ENCODE data around the gene PPM1L.
"Not testable (repeated sequence)": the region's sequence is repeated elsewhere in the genome, so short reads cannot be mapped to it uniquely, and the experiment has no call there.

The PPM1L gene

GRCh38 chr3:160941885-160942494 lies 186.0 kb downstream of the PPM1L start:
- no peak for DNase-seq

DNA sequence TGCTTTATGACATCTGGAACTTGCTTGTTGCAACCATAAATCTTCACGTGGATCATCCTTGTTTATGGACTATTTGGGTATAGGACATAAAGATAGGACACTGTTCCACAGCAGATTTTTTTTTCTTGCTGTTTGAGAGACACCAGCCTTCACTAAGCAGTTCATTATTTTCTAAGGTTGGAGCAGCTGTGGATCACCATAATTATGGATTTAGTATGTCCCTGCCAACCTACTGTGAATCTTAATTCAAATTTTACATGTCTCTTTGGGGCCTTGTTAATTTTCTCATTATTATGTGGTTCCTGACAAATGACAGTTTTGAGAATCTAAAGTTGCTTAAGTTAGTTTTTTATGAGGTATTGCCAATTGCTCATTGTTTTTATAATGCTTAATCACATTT lies 188.0 kb downstream of the PPM1L start:
- DNase-seq: no peak

GRCh38 chr3:160945336-160945735 lies 189.3 kb downstream of the PPM1L start:
- no peak for DNase-seq

GRCh38 chr3:160948273-160948672 lies 192.2 kb downstream of the PPM1L start:
- no peak for DNase-seq

- DNase-seq: no peak
Measured at GRCh38 chr3:160949460-160949859, 193.4 kb downstream of the PPM1L start.

DNA sequence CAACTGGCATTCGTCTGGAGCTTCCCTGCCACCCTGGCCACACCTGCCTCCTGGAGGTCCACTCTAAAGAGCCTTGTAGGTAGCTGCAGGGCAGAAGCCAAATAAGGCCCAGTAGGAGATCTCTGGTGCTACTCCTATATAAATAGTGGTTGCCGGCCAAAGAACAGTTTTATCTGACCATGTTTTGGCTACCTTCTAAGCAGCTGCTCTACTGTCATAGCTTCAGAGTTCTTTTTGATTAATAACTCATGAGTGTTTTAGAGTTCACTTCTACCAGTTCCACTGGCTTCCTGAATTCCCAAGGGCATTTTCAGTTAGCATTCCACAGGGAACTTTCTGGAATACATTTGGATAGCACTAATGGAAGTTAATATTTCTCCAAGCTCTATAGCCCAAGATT lies 194.5 kb downstream of the PPM1L start:
- DNase-seq: no peak

GRCh38 chr3:160950954-160951353 lies 194.9 kb downstream of the PPM1L start:
- no peak for DNase-seq

GRCh38 chr3:160951642-160952487 lies 195.8 kb downstream of the PPM1L start:
- no peak for DNase-seq

DNA sequence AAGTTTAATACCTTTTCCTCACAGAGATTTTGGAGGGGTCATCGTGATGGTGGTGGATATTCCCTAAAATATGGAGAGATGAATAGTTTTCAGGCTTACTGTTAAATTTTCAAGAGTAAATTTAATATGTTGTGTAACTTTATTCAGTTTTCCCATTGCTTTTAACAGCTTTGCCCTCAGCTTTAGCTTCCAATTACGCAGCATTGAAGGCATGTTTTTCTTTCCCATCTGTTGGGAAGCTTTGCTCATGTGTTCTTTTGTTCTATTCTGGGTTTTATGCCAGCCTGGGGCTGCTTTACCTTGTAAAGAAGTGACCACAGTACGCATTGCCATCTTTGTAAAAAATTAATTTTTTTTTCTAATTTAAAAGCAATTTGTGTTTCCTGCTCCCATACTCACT lies 197.7 kb downstream of the PPM1L start:
- no peak for DNase-seq

DNA sequence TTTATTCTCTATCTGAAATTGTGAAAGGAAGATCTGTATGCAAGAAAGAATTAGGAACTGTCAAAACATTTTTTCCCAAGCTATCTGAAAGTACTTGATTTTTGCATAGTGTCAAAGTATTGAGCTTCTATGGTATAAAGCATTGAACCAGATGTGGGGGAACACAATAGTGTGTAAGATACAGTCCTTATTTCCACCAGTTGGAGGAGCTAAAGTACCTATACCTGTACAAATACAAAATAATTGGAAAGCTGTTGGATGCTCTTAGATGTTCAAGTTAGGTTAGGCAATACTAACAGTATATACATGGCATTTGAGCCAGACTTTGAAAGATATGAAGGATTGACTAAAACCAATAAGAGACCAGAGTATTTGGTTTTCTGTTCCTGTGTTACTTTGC lies 200.8 kb downstream of the PPM1L start:
- DNase-seq: no peak

DNA sequence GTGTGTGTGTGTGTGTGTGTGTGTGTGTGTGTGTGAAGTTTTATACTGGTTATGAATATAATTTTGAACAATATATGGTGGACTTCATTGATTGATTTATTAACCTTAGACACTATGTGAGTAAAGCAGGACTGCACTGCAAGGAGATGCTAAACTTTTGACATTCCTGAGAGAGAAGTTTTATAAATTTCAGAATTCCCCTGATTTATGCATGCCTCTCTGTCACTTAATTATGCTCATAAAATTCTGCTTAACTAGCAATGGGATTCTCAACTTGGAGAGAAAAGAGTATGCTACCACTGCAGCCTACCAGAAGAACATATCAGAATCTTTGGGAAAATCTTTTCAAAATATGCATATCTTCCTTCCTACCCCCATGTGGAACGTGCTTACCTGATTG lies 204.5 kb downstream of the PPM1L start:
- DNase-seq: no peak

DNA sequence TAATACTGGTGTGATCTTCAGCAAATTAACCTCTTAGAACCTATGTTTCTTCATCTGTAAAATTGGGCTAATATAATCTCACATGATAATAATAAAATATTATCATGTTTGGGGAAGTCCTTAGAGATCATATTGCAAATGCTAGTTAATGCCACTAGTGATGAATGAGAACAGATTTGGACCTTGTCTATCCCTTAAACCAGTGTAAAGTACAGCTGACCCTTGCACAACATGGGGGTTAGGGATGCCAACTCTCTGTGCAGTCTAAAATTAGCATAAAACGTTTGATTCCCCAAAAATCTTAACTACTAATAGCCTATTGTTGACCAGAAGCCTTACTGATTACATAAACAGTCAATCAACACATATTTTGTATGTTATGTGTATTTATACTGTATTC lies 207.9 kb downstream of the PPM1L start:
- no peak for DNase-seq

DNA sequence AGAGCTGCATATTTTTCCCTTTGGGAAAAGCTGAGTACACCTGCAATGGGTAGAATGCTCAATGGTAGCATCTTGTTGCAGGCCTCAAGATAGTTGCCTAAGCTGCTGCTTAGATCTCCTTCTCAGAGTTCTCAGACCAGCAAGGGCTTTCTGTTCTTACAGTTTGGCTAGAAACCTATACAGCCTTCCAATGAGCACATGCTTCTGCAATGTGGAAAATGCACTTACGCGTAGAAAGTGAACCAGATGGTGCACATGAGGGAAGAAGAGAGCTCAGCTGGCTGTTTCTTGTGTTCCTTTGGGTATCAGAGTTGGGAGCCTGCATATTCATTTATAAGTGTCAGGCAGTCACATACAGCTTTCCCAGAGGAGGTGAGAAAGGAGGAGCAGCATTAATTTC lies 212.7 kb downstream of the PPM1L start:
- DNase-seq: no peak

DNA sequence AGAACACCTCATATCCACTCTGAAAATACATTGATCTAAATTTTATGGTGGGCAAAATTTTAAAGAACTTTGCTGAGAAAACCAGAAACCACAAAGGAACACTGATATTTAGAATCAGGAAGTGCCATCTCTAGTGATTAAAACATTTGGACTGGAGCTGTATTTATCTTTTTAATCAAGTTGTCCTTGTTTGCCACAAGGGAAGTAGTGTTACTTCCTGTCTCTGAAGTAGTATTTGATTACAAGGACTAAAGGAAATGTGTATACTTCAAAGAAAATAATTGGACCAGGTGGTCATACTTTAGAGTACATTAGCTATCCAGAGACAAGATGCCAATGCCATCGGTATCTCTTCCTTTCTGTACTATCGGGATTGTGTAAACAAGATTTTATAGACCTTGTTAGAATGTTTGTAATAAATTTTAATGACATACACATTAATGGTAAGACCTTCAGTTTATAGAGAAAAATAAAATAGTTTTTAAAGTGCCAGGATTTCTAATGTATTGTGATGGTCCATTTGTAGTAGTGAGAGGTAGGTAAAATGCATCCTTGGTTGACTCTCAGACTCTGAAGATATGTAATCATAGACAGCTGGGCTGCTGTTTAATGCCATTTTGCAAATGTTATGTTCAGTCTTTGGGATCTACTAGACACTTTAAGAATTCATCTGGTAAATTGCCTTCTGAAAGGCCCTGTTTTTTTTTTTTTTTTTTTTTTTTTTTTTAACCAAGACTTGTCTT lies 217.2 kb downstream of the PPM1L start:
- DNase-seq: peak; percentile 14

DNA sequence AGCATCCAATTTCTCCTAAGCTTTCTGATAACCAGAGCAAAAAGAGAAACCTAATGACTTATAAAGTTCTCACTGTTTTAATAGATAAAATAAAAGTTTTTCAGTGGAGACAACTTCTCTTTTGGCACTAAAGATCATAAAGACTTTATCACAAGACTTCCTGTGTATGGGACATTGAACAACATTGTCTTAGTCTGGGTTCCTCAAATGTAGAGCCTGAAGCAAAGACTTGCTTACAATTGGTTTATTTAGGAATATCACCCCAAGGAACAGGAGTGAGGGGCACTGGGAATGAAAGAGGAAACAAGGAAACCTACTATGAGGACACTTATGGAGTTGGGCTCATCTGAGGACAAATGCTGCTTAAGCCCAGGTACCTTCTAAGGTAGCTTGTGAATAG lies 221.7 kb downstream of the PPM1L start:
- no peak for DNase-seq

DNA sequence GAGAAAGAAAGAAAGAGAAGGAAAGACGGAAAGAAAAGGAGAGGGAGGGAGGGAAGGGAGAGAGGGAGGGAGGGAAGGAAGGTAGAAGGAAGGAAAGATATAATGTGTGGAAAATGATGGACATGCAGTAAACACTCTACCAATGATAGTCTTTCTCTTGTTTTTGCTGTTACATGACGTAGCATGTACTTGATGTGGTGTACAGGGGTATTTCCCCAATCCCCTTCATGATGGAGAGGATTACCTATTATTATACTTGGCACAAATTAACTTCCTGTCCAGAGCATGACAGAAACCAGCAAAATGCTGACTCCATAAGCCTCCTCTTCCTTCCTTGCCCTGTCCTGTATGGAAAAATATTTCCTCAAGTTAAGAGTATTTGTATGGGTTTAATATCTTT lies 224.7 kb downstream of the PPM1L start:
- DNase-seq: no peak

GRCh38 chr3:160981217-160981938 lies 225.3 kb downstream of the PPM1L start:
- DNase-seq: peak; percentile 79

DNA sequence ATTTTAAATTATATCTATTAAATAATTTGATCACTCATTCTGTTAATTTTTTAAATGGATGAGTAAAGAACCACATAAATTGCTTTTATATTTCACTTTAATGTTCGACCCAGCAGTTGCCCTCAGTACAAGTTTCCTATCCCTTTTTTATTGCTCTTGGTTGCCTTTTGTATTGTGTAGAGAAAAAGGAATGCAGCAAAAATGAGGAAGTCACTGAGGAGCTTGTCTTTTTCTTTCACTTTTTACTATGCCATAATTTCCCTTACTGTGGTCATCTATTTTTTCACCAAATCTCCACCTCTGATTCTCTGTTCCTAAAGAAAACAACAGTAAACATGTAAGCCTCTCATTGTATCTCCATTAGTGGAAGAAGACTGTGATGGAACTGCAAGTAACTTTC lies 226.5 kb downstream of the PPM1L start:
- peak; percentile 17 for DNase-seq

DNA sequence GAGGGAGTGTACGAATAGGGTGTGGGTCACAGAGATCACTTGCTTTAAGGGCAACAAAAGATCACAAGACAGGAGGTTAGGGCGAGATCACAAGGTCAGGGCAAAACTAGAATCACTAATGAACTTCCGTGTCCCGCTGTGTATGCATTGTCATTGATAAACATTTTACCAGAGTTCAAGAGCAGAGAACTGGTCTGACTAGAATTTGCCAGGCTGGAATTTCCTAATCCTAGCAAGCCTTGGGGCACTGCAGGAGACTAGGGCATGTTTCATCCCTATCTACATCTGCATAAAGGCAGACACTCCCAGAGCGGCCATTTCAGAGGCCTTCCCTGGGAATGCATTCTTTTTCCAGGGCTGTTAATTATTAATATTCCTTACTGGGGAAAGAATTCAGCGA lies 227.9 kb downstream of the PPM1L start:
- not testable (repeated sequence) for DNase-seq

- DNase-seq: no peak
Measured at GRCh38 chr3:160986069-160986468, 230.0 kb downstream of the PPM1L start.

GRCh38 chr3:160987982-160988964 lies 232.2 kb downstream of the PPM1L start:
- no peak for DNase-seq

GRCh38 chr3:160990446-160990845 lies 234.4 kb downstream of the PPM1L start:
- DNase-seq: no peak
